22Rv1 (cell line): ENCODE results near the gene KLF13.

Experiments used
- ZFX ChIP-seq: fragments of 450-650 bp; IDR thresholded peaks from 2 replicates; pipeline ENCODE4 v1.6.1; 2017; ENCODE audit warnings: antibody characterized with exemption, borderline replicate concordance
- TF ChIP-seq, protein P1 (sequence below): fragments of 450-650 bp; IDR thresholded peaks from 2 replicates; pipeline ENCODE4 v1.5.1; 2017; ENCODE audit warnings: mild to moderate bottlenecking

DNA sequence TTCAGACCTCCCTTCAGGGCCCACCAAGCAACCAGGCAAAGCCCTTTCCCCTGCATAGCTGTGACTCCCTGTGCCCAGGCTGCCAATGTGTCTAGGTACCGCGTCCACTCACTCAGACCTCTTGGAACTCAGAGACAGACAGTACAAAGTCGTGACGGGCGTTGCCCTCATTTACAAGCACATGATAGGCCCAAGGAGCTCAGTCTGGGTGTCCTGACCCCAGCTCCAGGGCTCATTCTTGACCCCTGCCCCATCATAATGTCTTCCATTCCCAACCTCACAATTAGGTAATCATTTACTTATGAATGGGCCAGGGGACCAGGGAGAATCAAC is 56.0 kb downstream of the KLF13 start:
- TF ChIP-seq, protein P1, sequence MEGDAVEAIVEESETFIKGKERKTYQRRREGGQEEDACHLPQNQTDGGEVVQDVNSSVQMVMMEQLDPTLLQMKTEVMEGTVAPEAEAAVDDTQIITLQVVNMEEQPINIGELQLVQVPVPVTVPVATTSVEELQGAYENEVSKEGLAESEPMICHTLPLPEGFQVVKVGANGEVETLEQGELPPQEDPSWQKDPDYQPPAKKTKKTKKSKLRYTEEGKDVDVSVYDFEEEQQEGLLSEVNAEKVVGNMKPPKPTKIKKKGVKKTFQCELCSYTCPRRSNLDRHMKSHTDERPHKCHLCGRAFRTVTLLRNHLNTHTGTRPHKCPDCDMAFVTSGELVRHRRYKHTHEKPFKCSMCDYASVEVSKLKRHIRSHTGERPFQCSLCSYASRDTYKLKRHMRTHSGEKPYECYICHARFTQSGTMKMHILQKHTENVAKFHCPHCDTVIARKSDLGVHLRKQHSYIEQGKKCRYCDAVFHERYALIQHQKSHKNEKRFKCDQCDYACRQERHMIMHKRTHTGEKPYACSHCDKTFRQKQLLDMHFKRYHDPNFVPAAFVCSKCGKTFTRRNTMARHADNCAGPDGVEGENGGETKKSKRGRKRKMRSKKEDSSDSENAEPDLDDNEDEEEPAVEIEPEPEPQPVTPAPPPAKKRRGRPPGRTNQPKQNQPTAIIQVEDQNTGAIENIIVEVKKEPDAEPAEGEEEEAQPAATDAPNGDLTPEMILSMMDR: no peak
- no peak for TF ChIP-seq ZFX
